Heart left ventricle (tissue), 16 donors: ENCODE results near the gene GPX3. TPM values are rescaled to one million over a fixed set of nuclear protein-coding genes. Genes with fewer than 3 reads are reported as not detected.
A peak's percentile ranks its signal among the peaks of the same experiment; 100 is the strongest.

Experiments used
- ATAC-seq, 4 donors: fragments of 200-7000 bp; cut with Tn5 transposase; one replicate each; pipeline ENCODE4 v1.9.1; 2020 to 2022; ENCODE audit warnings: moderate library complexity in 4 of 4, mild to moderate bottlenecking in 3 of 4, moderate number of reproducible peaks in 1 of 4
- DNase-seq, 5 donors: peaks; one replicate each; pipeline ENCODE4 v3.0.0-alpha.2; 2020
- H3K27ac ChIP-seq, 12 donors: fragments of 200-600 bp; sonication (generic) in 4 of 12; one replicate each; pipeline versions ENCODE4 v1.5.0 to v1.8.0; 2016 to 2022; ENCODE audit warnings: mild to moderate bottlenecking in 2 of 12
- H3K27me3 ChIP-seq, 9 donors: fragments of 200-600 bp; sonication (generic) in 2 of 9; one replicate each; pipeline versions ENCODE4 v1.5.1 to v1.8.0; 2016 to 2022; ENCODE audit warnings: mild to moderate bottlenecking in 3 of 9
- H3K36me3 ChIP-seq, 9 donors: fragments of 200-600 bp; sonication (generic) in 2 of 9; one replicate each; pipeline versions ENCODE4 v1.5.0 to v1.8.0; 2018 to 2022; ENCODE audit warnings: mild to moderate bottlenecking in 2 of 9
- H3K4me1 ChIP-seq, 12 donors: fragments of 200-600 bp; sonication (generic) in 4 of 12; one replicate each; pipeline versions ENCODE4 v1.5.0 to v1.8.0; 2016 to 2022; ENCODE audit warnings: mild to moderate bottlenecking in 3 of 12
- H3K4me3 ChIP-seq, 12 donors: fragments of 200-600 bp; sonication (generic) in 4 of 12; one replicate each; pipeline versions ENCODE4 v1.5.0 to v1.8.0; 2017 to 2022; ENCODE audit warnings: mild to moderate bottlenecking in 9 of 12, moderate library complexity in 4 of 12
- H3K9me3 ChIP-seq, 12 donors: fragments of 200-600 bp; sonication (generic) in 4 of 12; one replicate each; pipeline versions ENCODE4 v1.5.0 to v1.8.0; 2016 to 2022; ENCODE audit warnings: mild to moderate bottlenecking in 1 of 12
- CTCF ChIP-seq, 12 donors: fragments of 200-600 bp; sonication (generic) in 4 of 12; IDR thresholded peaks; one replicate each; pipeline versions ENCODE4 v1.5.0 to v1.8.0; 2018 to 2022; ENCODE audit warnings: antibody characterized with exemption in 12 of 12, mild to moderate bottlenecking in 5 of 12
- POLR2A ChIP-seq, 2 donors: fragments of 450-650 bp; IDR thresholded peaks; one replicate each; pipeline ENCODE4 v1.6.1; 2017; ENCODE audit warnings: antibody characterized with exemption in 2 of 2, mild to moderate bottlenecking in 2 of 2, moderate library complexity in 2 of 2
- WGBS, 4 donors: extraction: QIAGEN DNeasy Blood & Tissue Kit in 2 of 4; methylation state at CpG; one replicate each; pipeline versions ENCODE4 v1.1.5 to v1.1.7; 2013 to 2018; 5-methylcytosine and 5-hydroxymethylcytosine counted together
- intact Hi-C, 10 donors: fragments of 100-400 bp; cut with DNase I; formaldehyde crosslinking; loops; one replicate each; pipeline versions ENCODE4 v1.11.1 to v1.14.2; 2022
- polyA plus RNA-seq, 2 donors: library from polyadenylated mRNA; stranded (reverse); fragments of 200-250 nt; gene quantifications; one replicate each; pipeline ENCODE4 v1.2.3, GENCODE V29; 2013
- total RNA-seq, 9 donors: library from RNA; depleted of rRNA in 2 of 9; stranded (reverse); fragments of >200 nt in 2 of 9; fragmentation: NEBNext Ultra II Directional in 3 of 9; extraction: Animal tissue kit (Norgen Biotek cat#: 25700) in 3 of 9; gene quantifications; one replicate each; pipeline versions ENCODE4 v1.1.0 to v1.2.4, GENCODE V29; 2016 to 2023
- donor health status: ischemic (EF 13 %, LVEDD 7.1; RV severe dilation, severe dysfunction).
- donor health status: healthy with polysubstance abuse.
- donor health status: DM: no; HTN: yes; CAD: no.
- donor health status: DM: no; HTN: no; CAD: no.
- donor health status: ischemic (EF 25% LVEDD 6.9; RV normal size, moderate dysfunction).
- donor health status: ischemic (EF 25% LVEDD 5.7; RV mildly dilated, moderate dysfunction).
- donor health status: healthy.
- donor health status: DM: yes; HTN: yes; CAD: no.
- donor health status: ischemic (EF 35%, LVEDD 5.7; RV mildly dilated, moderate dysfunction).
- donor health status: nonischemic (EF 11% LVEDD 7.7; RV severe dilation, severe dysfunction).
- donor health status: DM: yes; HTN: yes; CAD: no.
- donor health status: PGD.
- donor health status: ischemic (EF 29% LVEDD 5.4; RV normal size, mild dysfunction).
- donor health status: nonischemic (EF 23%, LVEDD 6.1; RV moderate dilation, normal function).

Gene GPX3
- total and polyA plus RNA-seq, 11 donors, result 416 to 1,563 (median 819) TPM

- peaks cover 0 to 10% (median 0%) of the 10 kb centered on the region in 12 donors for H3K4me1 ChIP-seq
- no peak for ATAC-seq
- 59 to 81% (median 67%) methylated on average over 3 of the region's 3 CpGs for WGBS, 4 donors
Observed at GRCh38 chr5:150989695-150990094, 30.7 kb upstream of the GPX3 start.

GRCh38 chr5:150992705-150993104 is 27.7 kb upstream of the GPX3 start:
- ATAC-seq (no peak), DNase-seq (no peak)
- no peak overlapping the region for H3K4me3 ChIP-seq
- no peaks in the 10 kb centered on the region for H3K27me3 ChIP-seq
- TF ChIP-seq CTCF (IDR thresholded peaks at IDR 0.05) (no peak), POLR2A (IDR thresholded peaks at IDR 0.05) (no peak)
- H3K9me3 ChIP-seq, result peaks cover 0 to 5% (median 0%) of the 10 kb centered on the region in 12 donors
- 93 to 97% (median 95%) methylated on average over 6 of the region's 6 CpGs for WGBS, 4 donors
- H3K27ac ChIP-seq, result no peak overlapping the region
- H3K36me3 ChIP-seq, result no peaks in the 10 kb centered on the region
- peaks cover 0 to 11% (median 0%) of the 10 kb centered on the region in 12 donors for H3K4me1 ChIP-seq
- intact Hi-C loops, result no loop called here

More at GRCh38 chr5:150989695-150990094, 30.7 kb upstream of the GPX3 start:
- Histone ChIP-seq H3K4me3 (no peak overlapping the region), H3K9me3 (peaks cover 0 to 5% (median 0%) of the 10 kb centered on the region in 12 donors), H3K27ac (no peak overlapping the region), H3K36me3 (no peaks in the 10 kb centered on the region), H3K27me3 (no peaks in the 10 kb centered on the region)
- TF ChIP-seq CTCF (IDR thresholded peaks at IDR 0.05), result peak in 4 of 12 donors; percentile 5 to 25 (median 11)
- TF ChIP-seq POLR2A (IDR thresholded peaks at IDR 0.05), result no peak
- DNase-seq, result no peak
- intact Hi-C loops, result no loop called here

- Histone ChIP-seq H3K27me3 (no peaks in the 10 kb centered on the region), H3K36me3 (no peaks in the 10 kb centered on the region), H3K4me3 (no peak overlapping the region), H3K4me1 (peaks cover 0 to 11% (median 0%) of the 10 kb centered on the region in 12 donors), H3K9me3 (peaks cover 0 to 5% (median 0%) of the 10 kb centered on the region in 12 donors), H3K27ac (no peak overlapping the region)
- DNase-seq (no peak), ATAC-seq (peak in 1 of 4 donors; percentile 77)
- WGBS, 4 donors, result 61 to 79% (median 71%) methylated on average over 2 of the region's 2 CpGs
- no peak for TF ChIP-seq CTCF (IDR thresholded peaks at IDR 0.05)
- no peak for TF ChIP-seq POLR2A (IDR thresholded peaks at IDR 0.05)
- intact Hi-C loops, result no loop called here
Observed at GRCh38 chr5:150993422-150993821, 27.0 kb upstream of the GPX3 start.

- DNase-seq, result no peak
- H3K36me3 ChIP-seq, result no peaks in the 10 kb centered on the region
- H3K4me3 ChIP-seq, result no peak overlapping the region
- H3K27ac ChIP-seq, result no peak overlapping the region
- intact Hi-C loops, result no loop called here
- H3K9me3 ChIP-seq, result peaks cover 0 to 5% (median 0%) of the 10 kb centered on the region in 12 donors
- H3K27me3 ChIP-seq, result no peaks in the 10 kb centered on the region
- WGBS, 4 donors, result 70 to 82% (median 75%) methylated on average over 1 of the region's 1 CpG
- no peak for ATAC-seq
- TF ChIP-seq CTCF (IDR thresholded peaks at IDR 0.05), result no peak
- no peak for TF ChIP-seq POLR2A (IDR thresholded peaks at IDR 0.05)
- H3K4me1 ChIP-seq, result peaks cover 0 to 11% (median 0%) of the 10 kb centered on the region in 12 donors
Observed at GRCh38 chr5:150993826-150994412, 26.5 kb upstream of the GPX3 start.
